ENCODE data around the gene PCDHGA7. TPM values are rescaled to one million over a fixed set of nuclear protein-coding genes. Genes with fewer than 3 reads are reported as not detected.
"Not testable (repeated sequence)": the region's sequence is repeated elsewhere in the genome, so short reads cannot be mapped to it uniquely, and the experiment has no call there.

The PCDHGA7 gene
- total RNA-seq, 1 donor from 2014 or later = 1.1 TPM

DNA sequence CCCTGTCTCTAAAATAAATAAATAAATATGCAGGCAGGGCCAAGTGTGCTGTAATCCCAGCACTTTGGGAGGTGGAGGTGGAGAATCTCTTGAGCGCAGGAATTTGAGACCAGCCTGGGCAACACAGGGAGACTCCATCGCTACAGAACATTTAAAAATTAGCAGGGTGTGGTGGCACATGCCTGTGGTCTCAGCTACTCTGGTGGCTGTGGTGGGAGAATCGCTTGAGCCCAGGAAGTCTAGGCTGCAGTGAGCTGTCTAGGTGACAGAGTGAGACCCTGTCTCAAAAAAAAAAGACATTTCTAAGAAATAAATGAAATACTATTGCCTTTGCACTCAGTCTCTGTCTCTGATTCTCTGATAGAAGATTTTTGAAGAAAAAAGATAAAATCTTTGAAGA lies 29.0 kb downstream of the PCDHGA7 start:
- Histone ChIP-seq H3K4me3 (peak overlapping the region; percentile 11), H2AFZ (replicated peaks) (no peak overlapping the region), H3K4me1 (no peaks in the 10 kb centered on the region), H3K36me3 (peaks cover 12% of the 10 kb centered on the region), H3K4me2 (no peak overlapping the region), H3K27ac (no peak overlapping the region), H3K9me3 (ENCODE audit: low read depth) (peaks cover 38% of the 10 kb centered on the region), H4K20me1 (ENCODE audit: low read depth) (no peaks in the 10 kb centered on the region), H3F3A (ENCODE audit: low read depth) (peaks cover 14% of the 10 kb centered on the region), H3K79me2 (ENCODE audit: low read depth) (no peaks in the 10 kb centered on the region), H3K9ac (no peak overlapping the region), H3K27me3 (peaks cover 8% of the 10 kb centered on the region)
- TF ChIP-seq EZH2phosphoT487 (IDR thresholded peaks at IDR 0.05) (no peak), CTCF (IDR thresholded peaks at IDR 0.05) (no peak), EZH2 (IDR thresholded peaks at IDR 0.05) (no peak)
- no peak overlapping the region for H3K4me3 Mint-ChIP-seq
- no peak overlapping the region for H3K27ac Mint-ChIP-seq
- peaks cover 67% of the 10 kb centered on the region for H3K36me3 Mint-ChIP-seq
- peaks cover 14% of the 10 kb centered on the region for H3K4me1 Mint-ChIP-seq
- DNase-seq (ENCODE audit: low spot score) = no peak
- peaks cover 18% of the 10 kb centered on the region for H3K27me3 Mint-ChIP-seq (ENCODE audit: insufficient read depth, low read depth)
- H3K9me3 Mint-ChIP-seq = peaks cover 82% of the 10 kb centered on the region

- H3K4me3 ChIP-seq = peak within 1 kb of the TSS; percentile 17
- H3K27me3 ChIP-seq = peaks cover 8% of the 10 kb centered on the region
- Mint-ChIP-seq H3K27ac (no peak within 1 kb of the TSS), H3K9me3 (peaks cover 84% of the 10 kb centered on the region), H3K4me1 (peaks cover 16% of the 10 kb centered on the region), H3K4me3 (peak within 1 kb of the TSS; percentile 77), H3K27me3 (ENCODE audit: insufficient read depth, low read depth) (peaks cover 19% of the 10 kb centered on the region), H3K36me3 (peaks cover 70% of the 10 kb centered on the region)
- H2AFZ ChIP-seq (replicated peaks) = no peak within 1 kb of the TSS
- TF ChIP-seq EZH2 (IDR thresholded peaks at IDR 0.05) = no peak
- TF ChIP-seq CTCF (IDR thresholded peaks at IDR 0.05) = peak; percentile 41
- DNase-seq (ENCODE audit: low spot score) = peak; percentile 57
- no peaks in the 10 kb centered on the region for H3K4me1 ChIP-seq
- H4K20me1 ChIP-seq (ENCODE audit: low read depth) = no peaks in the 10 kb centered on the region
- peaks cover 12% of the 10 kb centered on the region for H3K36me3 ChIP-seq
- H3K27ac ChIP-seq = no peak within 1 kb of the TSS
- peaks cover 22% of the 10 kb centered on the region for H3F3A ChIP-seq (ENCODE audit: low read depth)
- H3K9ac ChIP-seq = no peak within 1 kb of the TSS
- H3K79me2 ChIP-seq (ENCODE audit: low read depth) = no peaks in the 10 kb centered on the region
- no peak within 1 kb of the TSS for H3K4me2 ChIP-seq
- peaks cover 39% of the 10 kb centered on the region for H3K9me3 ChIP-seq (ENCODE audit: low read depth)
Observed at GRCh38 chr5:141412854-141413539, 30.5 kb downstream of the PCDHGA7 start, which contains the start of gene PCDHGA10. PCDHGA10 (plus strand) TSS chr5:141412987; CDS start chr5:141413176, 189 bp downstream.

GRCh38 chr5:141413540-141414069 lies 31.1 kb downstream of the PCDHGA7 start:
- H3K9me3 Mint-ChIP-seq = peaks cover 84% of the 10 kb centered on the region
- H3K27ac Mint-ChIP-seq = no peak overlapping the region
- H3K36me3 ChIP-seq = peaks cover 17% of the 10 kb centered on the region
- H3K4me1 ChIP-seq = no peaks in the 10 kb centered on the region
- H2AFZ ChIP-seq (replicated peaks) = no peak overlapping the region
- H3K27ac ChIP-seq = no peak overlapping the region
- peaks cover 5% of the 10 kb centered on the region for H3K79me2 ChIP-seq (ENCODE audit: low read depth)
- H3K4me1 Mint-ChIP-seq = peaks cover 15% of the 10 kb centered on the region
- no peak for DNase-seq (ENCODE audit: low spot score)
- H3F3A ChIP-seq (ENCODE audit: low read depth) = peaks cover 28% of the 10 kb centered on the region
- peaks cover 21% of the 10 kb centered on the region for H3K27me3 Mint-ChIP-seq (ENCODE audit: insufficient read depth, low read depth)
- no peak overlapping the region for H3K9ac ChIP-seq
- H3K4me2 ChIP-seq = no peak overlapping the region
- peaks cover 41% of the 10 kb centered on the region for H3K9me3 ChIP-seq (ENCODE audit: low read depth)
- H3K36me3 Mint-ChIP-seq = peaks cover 72% of the 10 kb centered on the region
- no peaks in the 10 kb centered on the region for H4K20me1 ChIP-seq (ENCODE audit: low read depth)
- TF ChIP-seq CTCF (IDR thresholded peaks at IDR 0.05) = no peak
- no peak for TF ChIP-seq EZH2phosphoT487 (IDR thresholded peaks at IDR 0.05)
- TF ChIP-seq EZH2 (IDR thresholded peaks at IDR 0.05) = no peak
- no peak overlapping the region for H3K4me3 ChIP-seq
- H3K27me3 ChIP-seq = peaks cover 4% of the 10 kb centered on the region
- peak overlapping the region; percentile 77 for H3K4me3 Mint-ChIP-seq

DNA sequence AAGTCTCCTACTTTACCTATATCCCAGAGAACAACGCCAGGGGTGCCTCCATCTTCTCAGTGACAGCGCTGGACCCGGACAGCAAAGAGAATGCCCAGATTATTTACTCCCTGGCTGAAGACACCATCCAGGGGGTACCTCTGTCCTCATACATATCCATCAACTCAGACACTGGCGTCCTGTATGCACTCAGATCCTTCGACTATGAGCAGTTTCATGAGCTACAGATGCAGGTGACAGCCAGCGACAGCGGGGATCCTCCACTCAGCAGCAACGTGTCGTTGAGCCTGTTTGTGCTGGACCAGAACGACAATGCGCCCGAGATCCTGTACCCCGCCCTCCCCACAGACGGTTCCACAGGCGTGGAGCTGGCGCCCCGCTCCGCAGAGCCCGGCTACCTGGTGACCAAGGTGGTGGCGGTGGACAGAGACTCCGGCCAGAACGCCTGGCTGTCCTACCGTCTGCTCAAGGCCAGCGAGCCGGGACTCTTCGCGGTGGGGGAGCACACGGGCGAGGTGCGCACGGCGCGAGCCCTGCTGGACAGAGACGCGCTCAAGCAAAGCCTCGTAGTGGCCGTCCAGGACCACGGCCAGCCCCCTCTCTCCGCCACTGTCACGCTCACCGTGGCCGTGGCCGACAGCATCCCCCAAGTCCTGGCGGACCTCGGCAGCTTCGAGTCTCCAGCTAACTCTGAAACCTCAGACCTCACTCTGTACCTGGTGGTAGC lies 32.2 kb downstream of the PCDHGA7 start:
- Mint-ChIP-seq H3K36me3 (peaks cover 69% of the 10 kb centered on the region), H3K9me3 (peaks cover 81% of the 10 kb centered on the region), H3K27me3 (ENCODE audit: insufficient read depth, low read depth) (peaks cover 17% of the 10 kb centered on the region), H3K4me1 (peaks cover 11% of the 10 kb centered on the region)
- not testable (repeated sequence) for H3K27me3 ChIP-seq; H3K4me3 ChIP-seq; H4K20me1 ChIP-seq (ENCODE audit: low read depth); H3K9ac ChIP-seq; H3K4me3 Mint-ChIP-seq; DNase-seq (ENCODE audit: low spot score); H3K27ac ChIP-seq; H3K79me2 ChIP-seq (ENCODE audit: low read depth); H3K4me2 ChIP-seq; H3K4me1 ChIP-seq; H2AFZ ChIP-seq (replicated peaks); H3K27ac Mint-ChIP-seq
- Histone ChIP-seq H3K9me3 (ENCODE audit: low read depth) (peaks cover 42% of the 10 kb centered on the region), H3F3A (ENCODE audit: low read depth) (peaks cover 24% of the 10 kb centered on the region), H3K36me3 (peaks cover 23% of the 10 kb centered on the region)

- peaks cover 72% of the 10 kb centered on the region for H3K36me3 Mint-ChIP-seq
- H3K4me1 ChIP-seq; H3K4me2 ChIP-seq; H3K9ac ChIP-seq; H3K27ac ChIP-seq; H3K27me3 ChIP-seq; H3K4me3 Mint-ChIP-seq; H3K4me3 ChIP-seq; H3K27ac Mint-ChIP-seq; DNase-seq (ENCODE audit: low spot score); H2AFZ ChIP-seq (replicated peaks); H4K20me1 ChIP-seq (ENCODE audit: low read depth); H3K4me1 Mint-ChIP-seq; H3K79me2 ChIP-seq (ENCODE audit: low read depth): not testable (repeated sequence)
- H3F3A ChIP-seq (ENCODE audit: low read depth) = peaks cover 25% of the 10 kb centered on the region
- peaks cover 82% of the 10 kb centered on the region for H3K9me3 Mint-ChIP-seq
- peaks cover 23% of the 10 kb centered on the region for H3K36me3 ChIP-seq
- H3K9me3 ChIP-seq (ENCODE audit: low read depth) = peaks cover 45% of the 10 kb centered on the region
- peaks cover 18% of the 10 kb centered on the region for H3K27me3 Mint-ChIP-seq (ENCODE audit: insufficient read depth, low read depth)
Observed at GRCh38 chr5:141415275-141415618, 32.7 kb downstream of the PCDHGA7 start.
